ENCODE results near the gene SLC38A11.

The SLC38A11 gene

GRCh38 chr2:164969909-164970690, 14.8 kb upstream of the SLC38A11 start:
- DNase-seq, result no peak

- no peak for DNase-seq
Observed at GRCh38 chr2:164967781-164968228, 12.5 kb upstream of the SLC38A11 start.

- DNase-seq, result no peak
Observed at GRCh38 chr2:164967361-164967760, 12.0 kb upstream of the SLC38A11 start.

GRCh38 chr2:164964700-164965099, 9.4 kb upstream of the SLC38A11 start:
- DNase-seq, result no peak

- no peak for DNase-seq
Observed at GRCh38 chr2:164960159-164960558, 4.8 kb upstream of the SLC38A11 start.

GRCh38 chr2:164954186-164954585, 1.1 kb downstream of the SLC38A11 start:
- DNase-seq, result no peak

- no peak for DNase-seq
Observed at GRCh38 chr2:164953279-164953678, 2.0 kb downstream of the SLC38A11 start.

GRCh38 chr2:164952057-164952702, 3.1 kb downstream of the SLC38A11 start:
- no peak for DNase-seq

- DNase-seq, result no peak
Observed at GRCh38 chr2:164948540-164948939, 6.8 kb downstream of the SLC38A11 start.

- DNase-seq, result no peak
Observed at GRCh38 chr2:164947281-164947680, 8.0 kb downstream of the SLC38A11 start.

- DNase-seq, result no peak
Observed at GRCh38 chr2:164943289-164943688, 12.0 kb downstream of the SLC38A11 start.

GRCh38 chr2:164937864-164938401, 17.4 kb downstream of the SLC38A11 start:
- DNase-seq, result no peak

- no peak for DNase-seq
Observed at GRCh38 chr2:164935118-164936101, 19.9 kb downstream of the SLC38A11 start.

GRCh38 chr2:164934401-164935117, 20.8 kb downstream of the SLC38A11 start:
- DNase-seq, result no peak

- DNase-seq, result no peak
Observed at GRCh38 chr2:164933671-164934189, 21.6 kb downstream of the SLC38A11 start.

GRCh38 chr2:164932377-164932776, 22.9 kb downstream of the SLC38A11 start:
- no peak for DNase-seq

- no peak for DNase-seq
Observed at GRCh38 chr2:164928101-164928673, 27.1 kb downstream of the SLC38A11 start.

GRCh38 chr2:164922134-164922533, 33.2 kb downstream of the SLC38A11 start:
- DNase-seq, result no peak

- no peak for DNase-seq
Observed at GRCh38 chr2:164920430-164920829, 34.9 kb downstream of the SLC38A11 start.

- peak; percentile 45 for DNase-seq
Observed at GRCh38 chr2:164917296-164917903, 37.9 kb downstream of the SLC38A11 start.

- no peak for DNase-seq
Observed at GRCh38 chr2:164915566-164915965, 39.8 kb downstream of the SLC38A11 start.
